ENCODE measurements around the gene TINAGL1. TPM values are rescaled to one million over a fixed set of nuclear protein-coding genes. Genes with fewer than 3 reads are reported as not detected.

TINAGL1 gene
- total RNA-seq, 4 donors from 2014 or later = 139 to 354 (median 244) TPM

DNA sequence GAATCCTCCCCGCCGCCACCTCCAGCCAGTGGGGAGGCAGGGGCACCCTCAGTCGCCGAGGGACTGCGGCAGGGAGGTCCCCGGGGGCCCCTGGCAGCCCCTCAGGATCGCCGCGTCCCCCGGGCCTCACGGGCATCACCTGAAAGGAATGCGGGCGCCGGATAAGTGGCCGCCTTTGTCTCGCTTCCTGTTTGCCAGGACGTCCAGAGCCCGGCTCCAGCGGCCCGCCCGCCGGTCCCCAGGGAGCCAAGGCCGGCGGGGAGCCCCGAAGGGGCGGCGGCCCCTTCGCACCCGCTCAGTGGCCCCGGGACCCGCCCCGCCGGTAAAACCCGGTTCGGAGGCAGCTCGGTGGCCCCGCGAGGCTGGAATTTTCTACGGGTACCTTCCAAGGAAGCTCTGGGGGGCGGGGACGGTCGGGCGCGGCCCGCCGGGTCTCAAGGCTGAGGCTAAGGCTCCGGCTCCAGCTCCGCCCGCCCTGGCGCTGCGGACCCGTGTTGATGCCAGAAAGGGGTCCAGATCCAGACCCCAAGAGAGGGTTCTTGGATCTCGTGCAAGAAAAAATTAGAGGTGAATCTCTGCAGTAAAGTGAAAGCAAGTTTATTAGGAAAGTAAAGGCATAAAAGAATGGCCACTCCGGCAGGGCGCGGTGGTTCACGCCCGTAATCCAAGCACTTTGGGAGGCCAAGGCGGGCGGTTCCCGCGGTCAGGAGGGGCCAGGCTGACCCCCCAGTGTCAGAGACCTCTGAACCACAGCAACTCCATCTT is 12.6 kb downstream of the TINAGL1 start:
- Histone ChIP-seq H3K36me3 (peaks cover 14 to 36% (median 31%) of the 10 kb centered on the region in 4 donors), H3K27me3 (no peaks in the 10 kb centered on the region), H3K4me3 (peak overlapping the region; percentile 48 to 60 (median 56)), H3K27ac (replicated peaks in 1 of 4) (peak overlapping the region; percentile 92 to 96 (median 94)), H3K9me3 (no peaks in the 10 kb centered on the region), H3K4me1 (peaks cover 58 to 74% (median 71%) of the 10 kb centered on the region in 4 donors)
- DNase-seq (ENCODE audit: extremely low spot score) = no peak
- peak; percentile 3 to 34 for TF ChIP-seq POLR2AphosphoS5 (IDR thresholded peaks at IDR 0.05)
- TF ChIP-seq EP300 (IDR thresholded peaks at IDR 0.05) = no peak
- TF ChIP-seq, protein P1, sequence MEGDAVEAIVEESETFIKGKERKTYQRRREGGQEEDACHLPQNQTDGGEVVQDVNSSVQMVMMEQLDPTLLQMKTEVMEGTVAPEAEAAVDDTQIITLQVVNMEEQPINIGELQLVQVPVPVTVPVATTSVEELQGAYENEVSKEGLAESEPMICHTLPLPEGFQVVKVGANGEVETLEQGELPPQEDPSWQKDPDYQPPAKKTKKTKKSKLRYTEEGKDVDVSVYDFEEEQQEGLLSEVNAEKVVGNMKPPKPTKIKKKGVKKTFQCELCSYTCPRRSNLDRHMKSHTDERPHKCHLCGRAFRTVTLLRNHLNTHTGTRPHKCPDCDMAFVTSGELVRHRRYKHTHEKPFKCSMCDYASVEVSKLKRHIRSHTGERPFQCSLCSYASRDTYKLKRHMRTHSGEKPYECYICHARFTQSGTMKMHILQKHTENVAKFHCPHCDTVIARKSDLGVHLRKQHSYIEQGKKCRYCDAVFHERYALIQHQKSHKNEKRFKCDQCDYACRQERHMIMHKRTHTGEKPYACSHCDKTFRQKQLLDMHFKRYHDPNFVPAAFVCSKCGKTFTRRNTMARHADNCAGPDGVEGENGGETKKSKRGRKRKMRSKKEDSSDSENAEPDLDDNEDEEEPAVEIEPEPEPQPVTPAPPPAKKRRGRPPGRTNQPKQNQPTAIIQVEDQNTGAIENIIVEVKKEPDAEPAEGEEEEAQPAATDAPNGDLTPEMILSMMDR (IDR thresholded peaks at IDR 0.05) = no peak
- no peak for TF ChIP-seq POLR2A (IDR thresholded peaks at IDR 0.05; ENCODE audit: low read depth)
- intact Hi-C loops (cut with DNase I) = no loop called here
- 38% methylated on average over 22 of the region's 62 CpGs for WGBS

DNA sequence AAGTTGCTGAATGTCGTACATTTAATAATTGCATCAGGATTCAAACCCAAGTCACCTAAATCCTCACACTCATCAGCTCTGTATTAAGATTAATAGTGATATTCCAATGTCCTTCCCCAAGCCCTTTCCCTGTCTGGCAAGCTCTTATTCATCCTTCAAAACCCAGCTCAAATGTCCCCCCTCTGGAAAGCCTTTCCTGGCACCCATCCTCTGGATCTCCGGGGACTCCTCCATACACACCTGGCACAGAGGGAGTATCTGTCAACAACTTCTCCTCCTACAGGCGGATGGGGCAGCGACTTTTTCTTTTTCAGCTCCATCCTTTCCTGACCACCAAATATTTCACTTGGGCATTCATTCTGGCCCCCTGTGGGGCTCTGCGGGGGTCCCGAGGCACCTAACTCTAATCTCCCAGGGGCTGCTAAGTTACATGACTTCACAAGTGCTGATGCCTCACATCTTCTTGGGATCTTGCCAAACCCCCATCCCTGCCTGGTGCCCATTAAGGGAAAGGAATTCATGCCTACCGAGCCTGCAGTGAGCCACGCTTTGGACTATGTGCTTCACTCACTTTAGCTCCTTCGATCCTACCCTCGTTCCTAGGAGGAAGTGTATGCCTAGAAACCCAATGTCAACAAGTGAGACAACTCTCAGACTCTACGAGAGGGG is 15.2 kb downstream of the TINAGL1 start:
- Histone ChIP-seq H3K27me3 (no peaks in the 10 kb centered on the region), H3K36me3 (peaks cover 0 to 13% (median 8%) of the 10 kb centered on the region in 4 donors), H3K9me3 (no peaks in the 10 kb centered on the region), H3K4me3 (no peak overlapping the region), H3K27ac (replicated peaks in 1 of 4) (peak overlapping the region; percentile 74 to 93 (median 84)), H3K4me1 (peaks cover 37 to 49% (median 47%) of the 10 kb centered on the region in 4 donors)
- intact Hi-C loops (cut with DNase I) = no loop called here
- TF ChIP-seq, protein P1 (IDR thresholded peaks at IDR 0.05) = no peak
- peak in 1 of 2 donors; percentile 65 for TF ChIP-seq POLR2AphosphoS5 (IDR thresholded peaks at IDR 0.05)
- 68% methylated on average over 9 of the region's 11 CpGs for WGBS
- DNase-seq (ENCODE audit: extremely low spot score) = no peak

DNA sequence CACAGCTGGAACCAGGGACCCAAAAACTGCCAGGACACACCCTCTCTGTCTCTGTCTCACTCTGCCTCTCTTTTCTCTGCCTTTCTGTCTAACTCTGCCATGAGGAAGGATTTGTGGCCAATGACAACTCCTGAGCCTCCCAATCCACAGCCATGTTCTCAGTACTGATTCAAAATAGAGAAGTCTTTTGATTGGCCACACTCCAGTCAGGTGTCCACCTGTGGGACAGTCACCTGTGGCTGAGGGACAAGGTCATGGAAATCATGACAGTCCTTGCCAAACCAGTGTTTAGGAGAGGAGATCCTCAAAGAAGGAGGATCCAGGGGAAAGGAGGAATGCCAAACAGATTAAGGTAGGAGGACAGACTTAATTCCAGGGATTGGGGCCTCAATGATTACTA is 15.8 kb downstream of the TINAGL1 start:
- intact Hi-C loops (cut with DNase I) = no loop called here
- TF ChIP-seq POLR2AphosphoS5 (IDR thresholded peaks at IDR 0.05) (no peak), EP300 (IDR thresholded peaks at IDR 0.05) (no peak), POLR2A (IDR thresholded peaks at IDR 0.05; ENCODE audit: low read depth) (no peak)
- TF ChIP-seq, protein P1 (IDR thresholded peaks at IDR 0.05) = no peak
- peak overlapping the region; percentile 74 to 93 (median 84) for H3K27ac ChIP-seq (replicated peaks in 1 of 4)

DNA sequence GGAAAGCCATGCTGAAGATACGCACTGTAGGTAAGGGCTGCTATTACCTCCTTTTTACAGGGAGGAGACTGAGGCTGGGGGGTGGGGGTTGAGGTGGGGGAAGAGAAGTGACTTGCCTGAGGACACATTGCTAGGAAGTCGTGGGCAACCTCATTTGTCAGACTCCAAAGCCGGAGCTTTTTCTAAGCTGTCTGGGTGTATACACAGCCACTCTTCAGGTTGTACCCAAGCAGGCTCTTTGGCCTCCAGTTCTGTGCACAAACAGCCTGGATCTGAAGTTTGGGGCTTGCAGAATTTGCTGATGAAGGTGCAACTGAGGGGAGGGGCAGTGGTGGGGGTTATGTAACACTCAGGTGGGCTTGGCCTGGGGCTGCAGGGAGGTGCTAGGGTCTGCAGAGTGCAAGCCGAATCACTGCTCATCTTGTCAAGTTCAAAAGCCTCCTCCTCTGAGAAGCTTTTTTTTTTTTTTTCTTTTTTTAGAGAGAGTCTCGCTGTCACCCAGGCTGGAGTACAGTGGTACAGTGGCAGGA is 16.9 kb downstream of the TINAGL1 start:
- no peak for TF ChIP-seq POLR2A (IDR thresholded peaks at IDR 0.05; ENCODE audit: low read depth)
- TF ChIP-seq EP300 (IDR thresholded peaks at IDR 0.05) = no peak
- TF ChIP-seq, protein P1 (IDR thresholded peaks at IDR 0.05) = no peak
- TF ChIP-seq POLR2AphosphoS5 (IDR thresholded peaks at IDR 0.05) = no peak
- no peaks in the 10 kb centered on the region for H3K9me3 ChIP-seq
- H3K4me1 ChIP-seq = peaks cover 20 to 33% (median 30%) of the 10 kb centered on the region in 4 donors
- H3K36me3 ChIP-seq = no peaks in the 10 kb centered on the region
- no peaks in the 10 kb centered on the region for H3K27me3 ChIP-seq
- intact Hi-C loops (cut with DNase I) = no loop called here
- no peak overlapping the region for H3K27ac ChIP-seq (replicated peaks in 1 of 4)
- no peak for DNase-seq (ENCODE audit: extremely low spot score)
- H3K4me3 ChIP-seq = no peak overlapping the region
- WGBS = 81% methylated on average over 5 of the region's 5 CpGs

More for the DNA sequence above, 15.8 kb downstream of the TINAGL1 start:
- DNase-seq (ENCODE audit: extremely low spot score) = no peak
- Histone ChIP-seq H3K4me3 (no peak overlapping the region), H3K9me3 (no peaks in the 10 kb centered on the region), H3K36me3 (peaks cover 0 to 7% (median 3%) of the 10 kb centered on the region in 4 donors), H3K4me1 (peaks cover 31 to 44% (median 41%) of the 10 kb centered on the region in 4 donors), H3K27me3 (no peaks in the 10 kb centered on the region)

Measured in esophagus muscularis mucosa (tissue), 4 donors.